ENCODE measurements around the gene PANK1.
A peak's percentile ranks its signal among the peaks of the same experiment; 100 is the strongest.

The PANK1 gene

DNA sequence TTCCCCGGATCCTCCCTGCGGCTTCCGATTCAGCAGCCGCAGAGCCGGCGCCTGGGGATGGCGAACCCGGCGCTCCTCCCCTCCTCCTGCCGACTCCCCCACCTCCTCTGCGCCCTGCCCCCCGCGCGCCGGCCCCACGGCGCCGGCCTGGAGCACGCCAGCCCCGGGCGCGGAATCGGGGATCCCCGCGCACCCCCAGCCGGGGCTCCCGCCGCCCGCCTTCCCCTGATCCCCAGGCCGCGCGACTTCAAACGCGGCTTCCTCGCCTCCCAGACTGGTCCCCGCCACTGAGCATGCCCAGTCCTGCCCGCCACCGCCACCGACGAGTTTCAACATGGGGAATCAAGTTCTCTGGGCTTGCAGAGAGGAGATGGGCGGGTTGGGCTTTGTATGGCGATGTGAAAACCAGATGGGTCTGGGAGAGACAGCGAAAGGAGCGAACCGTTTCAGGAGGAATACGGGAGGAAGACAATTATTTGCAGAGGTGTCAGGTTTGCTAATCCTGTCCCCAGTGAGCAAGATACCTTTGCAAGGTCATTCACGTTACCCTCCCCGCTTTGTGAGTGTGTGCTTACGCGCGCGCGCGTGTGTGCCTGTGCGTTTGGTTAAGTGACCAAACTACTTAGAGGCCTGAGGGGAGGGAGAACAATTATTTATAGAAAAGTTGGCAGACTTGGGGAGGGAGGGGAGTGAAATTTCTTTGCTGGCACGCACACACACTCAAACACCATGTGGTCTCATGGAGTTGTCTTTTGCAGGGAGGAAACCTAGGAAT is at the start of gene PANK1:
Gene PANK1, minus strand, starts transcription at position 276 of the 775 bp plus-strand sequence. CDS start 351 bp downstream, outside the sequence.
- peak; percentile 60 for DNase-seq (ENCODE audit: low spot score)

DNA sequence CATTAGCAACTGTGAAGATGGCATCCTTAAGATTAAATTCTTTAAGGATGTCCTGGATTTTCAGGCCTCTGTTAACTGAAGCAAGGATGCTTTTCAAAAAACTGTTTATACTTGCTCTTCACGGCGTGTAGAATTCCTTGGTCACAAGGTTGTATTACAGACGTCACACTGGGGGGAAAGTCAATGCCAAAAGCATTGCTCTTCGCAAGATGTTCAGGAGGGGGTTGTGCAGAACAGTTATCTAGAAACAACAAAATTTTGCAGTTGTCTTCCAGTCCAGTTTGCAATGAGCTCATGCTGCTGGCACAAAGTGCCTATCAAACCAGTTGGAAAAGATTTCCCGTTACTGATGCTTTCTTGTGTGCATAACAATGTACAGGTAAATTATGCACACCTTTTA is 48.1 kb upstream of the PANK1 start:
- no peak for DNase-seq (ENCODE audit: low spot score)

DNA sequence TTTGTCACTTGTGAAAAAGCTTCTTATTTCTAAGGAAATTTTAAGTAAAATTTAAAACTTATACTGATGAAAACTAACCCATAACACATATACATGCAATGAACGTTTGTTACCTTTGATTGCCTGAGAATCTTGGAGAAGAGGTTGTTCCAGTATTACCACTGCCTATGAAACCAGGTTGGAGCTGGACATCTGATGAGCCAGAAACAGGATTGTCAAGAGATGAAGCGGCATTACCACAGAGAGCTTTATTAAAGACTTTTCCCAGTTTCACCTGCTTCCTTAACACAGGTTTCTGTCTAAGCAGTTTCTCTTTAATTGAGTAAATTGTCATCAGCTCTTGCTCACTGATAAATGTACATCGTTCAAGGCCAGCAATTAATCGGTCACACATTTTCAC is 47.4 kb upstream of the PANK1 start:
- no peak for DNase-seq (ENCODE audit: low spot score)

DNA sequence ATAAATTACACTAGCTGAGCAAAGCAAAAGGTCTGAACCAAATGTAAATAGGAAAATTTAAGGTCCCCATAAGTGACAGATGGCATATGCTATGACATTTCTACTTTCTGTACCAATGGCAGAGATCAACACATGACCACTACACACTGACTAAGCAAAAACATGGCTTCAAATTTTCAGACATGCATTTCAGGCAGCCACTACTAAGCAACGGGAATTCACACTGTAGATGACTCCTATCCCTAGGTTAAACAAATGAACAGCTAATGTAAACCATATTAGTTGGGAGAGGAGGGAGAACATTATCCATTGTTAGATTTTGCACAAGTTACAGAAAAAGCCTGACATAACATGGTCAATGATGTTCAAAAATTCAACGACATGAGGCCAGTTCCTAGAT is 45.0 kb upstream of the PANK1 start:
- no peak for DNase-seq (ENCODE audit: low spot score)

DNA sequence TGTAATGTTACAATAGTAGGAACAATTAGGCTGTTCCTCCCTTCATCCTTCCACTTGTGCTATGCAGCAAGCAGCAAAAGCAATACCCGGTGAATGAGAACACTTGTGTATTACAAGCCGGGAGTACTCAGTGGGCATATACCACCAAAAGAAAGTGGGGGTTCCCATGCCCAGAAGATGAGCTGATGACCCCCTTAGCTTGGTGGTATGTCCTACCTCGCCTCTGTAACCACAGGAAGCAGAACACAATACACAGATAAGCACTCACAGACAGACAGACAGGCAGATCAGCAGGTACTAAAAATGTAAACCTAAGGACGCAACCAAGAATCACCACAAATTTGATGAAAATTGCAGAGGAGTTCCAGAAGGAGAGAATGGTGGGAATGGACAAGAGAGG is 40.9 kb upstream of the PANK1 start:
- no peak for DNase-seq (ENCODE audit: low spot score)

DNA sequence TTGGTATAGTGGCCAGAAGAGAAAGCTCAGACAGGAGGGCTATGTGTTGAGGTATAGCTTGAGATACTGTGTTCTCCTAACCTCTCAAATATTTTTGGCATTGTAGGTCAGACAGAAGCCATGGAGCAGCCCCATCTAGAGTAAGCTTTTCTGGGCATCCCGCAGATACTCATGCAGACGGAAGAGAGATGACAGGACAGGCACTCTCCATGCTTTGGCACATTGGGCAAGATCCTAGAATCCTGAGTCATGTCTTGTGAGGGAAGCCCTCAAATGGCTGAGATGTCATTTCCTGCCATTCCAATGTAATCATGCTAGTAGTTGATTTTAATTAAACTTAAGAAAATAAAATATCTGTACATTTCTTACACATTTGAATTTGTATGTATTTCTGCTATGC is 39.6 kb upstream of the PANK1 start:
- DNase-seq (ENCODE audit: low spot score), result no peak

DNA sequence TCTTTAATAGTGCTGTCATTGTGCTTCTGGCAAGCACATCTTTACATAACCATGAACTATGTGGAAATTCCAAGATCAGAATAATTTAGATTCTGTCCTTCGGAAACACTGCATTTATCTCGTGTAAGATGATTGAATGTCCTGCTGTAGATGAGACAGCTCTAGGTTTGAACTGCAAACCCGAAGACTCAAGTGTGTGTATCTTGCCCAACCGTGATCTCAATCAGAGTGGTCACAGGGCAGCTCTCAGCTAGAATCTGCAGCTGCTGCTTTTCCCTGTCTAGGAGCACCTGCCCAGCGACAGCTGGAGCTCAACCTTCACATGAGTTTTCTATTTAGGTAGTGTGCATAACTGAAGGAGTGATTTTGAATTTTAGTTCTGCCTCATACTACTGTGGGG is 38.8 kb upstream of the PANK1 start:
- no peak for DNase-seq (ENCODE audit: low spot score)

DNA sequence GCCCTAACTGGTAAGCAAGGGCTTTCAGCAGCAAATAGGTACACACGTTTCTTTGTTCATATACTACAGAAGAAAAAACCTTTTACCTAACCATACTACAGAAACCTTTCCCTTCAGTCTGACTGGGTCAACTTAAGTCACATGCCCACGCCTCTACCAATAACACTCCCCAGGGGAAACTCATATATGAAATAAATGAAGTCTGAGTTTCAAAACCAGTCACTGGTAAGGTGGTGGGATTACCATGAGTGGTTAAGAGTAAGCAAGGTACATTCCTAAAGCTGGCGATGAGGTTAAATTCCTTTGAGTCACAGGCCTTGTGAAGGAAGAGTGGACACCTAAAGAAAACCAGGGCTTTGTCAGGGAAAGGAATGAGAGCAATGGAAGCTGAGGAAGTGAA is 34.9 kb upstream of the PANK1 start:
- DNase-seq (ENCODE audit: low spot score), result no peak

DNA sequence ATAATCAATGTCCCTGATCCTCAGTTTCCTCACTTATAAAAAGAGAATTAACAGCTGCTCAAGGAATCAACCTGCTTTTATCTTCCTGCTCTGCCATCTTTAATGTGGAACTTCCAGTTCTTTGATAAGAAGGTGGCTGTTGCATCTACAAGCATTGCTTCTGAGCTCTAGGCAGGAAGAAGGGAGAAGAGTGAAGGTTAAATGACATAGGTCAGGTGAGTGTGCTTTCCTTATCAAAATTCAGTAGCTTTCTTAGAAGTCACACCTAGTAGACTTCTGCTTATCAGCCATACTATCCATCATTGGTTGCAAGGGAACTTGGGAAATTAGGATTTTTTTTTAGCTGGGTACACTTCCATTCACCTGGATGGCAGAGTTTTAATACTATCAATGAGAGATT is 32.3 kb upstream of the PANK1 start:
- no peak for DNase-seq (ENCODE audit: low spot score)

DNA sequence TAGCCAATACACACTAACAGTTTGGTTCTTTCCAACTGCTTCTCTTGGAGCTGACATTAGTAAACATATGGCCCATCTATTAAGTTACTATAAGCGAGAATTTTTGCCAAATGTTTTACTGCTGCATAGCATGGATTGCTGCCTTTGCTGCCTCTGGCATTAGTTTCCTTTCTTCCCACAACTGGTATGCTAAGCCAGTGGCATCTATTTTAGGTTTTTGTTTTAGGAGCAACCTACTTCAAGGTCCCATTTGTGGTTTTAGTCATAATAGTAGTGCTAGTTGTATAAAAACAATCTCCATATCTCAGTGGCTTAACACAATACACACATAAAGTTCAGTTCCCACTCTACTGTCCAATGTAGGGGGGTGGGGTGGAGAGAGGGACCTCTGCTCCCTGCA is 25.9 kb upstream of the PANK1 start:
- DNase-seq (ENCODE audit: low spot score), result no peak

DNA sequence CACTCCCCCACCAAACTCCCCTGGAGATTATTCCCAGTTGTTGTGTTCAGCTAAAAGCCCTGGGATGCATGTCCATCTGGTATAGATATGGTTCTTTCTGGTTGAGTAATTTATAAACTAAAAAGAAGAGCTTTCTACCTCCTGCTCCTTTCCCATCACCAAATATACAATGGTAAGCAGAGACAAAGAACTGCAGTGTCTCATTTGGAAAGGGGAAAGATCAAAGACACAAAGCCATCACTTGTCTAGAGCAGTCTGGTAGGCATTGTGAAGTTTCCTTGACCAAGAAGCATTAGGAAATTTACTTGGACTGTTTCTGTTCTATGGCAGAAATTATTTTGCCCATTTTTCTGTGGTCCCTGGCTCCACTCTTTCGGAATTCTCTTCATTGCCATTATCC is 24.9 kb upstream of the PANK1 start:
- no peak for DNase-seq (ENCODE audit: low spot score)

DNA sequence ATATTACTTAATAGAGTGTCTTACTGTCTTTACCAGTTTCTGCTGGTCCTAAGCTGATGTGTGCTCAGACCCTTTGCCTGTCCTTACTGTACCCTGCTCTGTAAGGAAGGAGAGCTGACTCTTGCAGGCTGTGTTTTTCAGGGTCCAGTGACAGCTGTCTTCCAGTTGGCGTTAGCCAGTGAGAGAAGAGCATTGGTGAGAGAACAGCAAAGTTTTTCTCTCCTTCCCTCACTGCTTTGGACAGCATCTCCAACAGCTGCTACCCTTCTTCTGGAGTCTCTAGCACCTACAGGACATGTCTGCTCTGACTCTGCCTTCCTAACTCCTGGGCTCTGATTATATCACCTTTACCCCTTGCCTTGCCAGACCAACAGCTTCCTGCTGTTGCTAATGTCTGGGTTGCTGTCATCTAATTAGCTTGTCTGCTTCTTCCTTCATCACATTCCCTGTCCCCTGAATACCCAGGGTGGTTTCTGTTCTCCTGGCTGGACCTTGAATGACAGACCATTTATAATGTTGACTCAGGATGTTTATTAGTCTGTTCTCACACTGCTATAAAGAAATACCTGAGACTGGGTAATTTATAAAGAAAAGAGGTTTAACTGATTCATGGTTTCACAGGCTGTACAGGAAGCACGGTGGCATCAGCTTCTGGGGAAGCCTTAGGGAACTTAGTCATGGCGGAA is 23.5 kb upstream of the PANK1 start:
- DNase-seq (ENCODE audit: low spot score), result no peak

DNA sequence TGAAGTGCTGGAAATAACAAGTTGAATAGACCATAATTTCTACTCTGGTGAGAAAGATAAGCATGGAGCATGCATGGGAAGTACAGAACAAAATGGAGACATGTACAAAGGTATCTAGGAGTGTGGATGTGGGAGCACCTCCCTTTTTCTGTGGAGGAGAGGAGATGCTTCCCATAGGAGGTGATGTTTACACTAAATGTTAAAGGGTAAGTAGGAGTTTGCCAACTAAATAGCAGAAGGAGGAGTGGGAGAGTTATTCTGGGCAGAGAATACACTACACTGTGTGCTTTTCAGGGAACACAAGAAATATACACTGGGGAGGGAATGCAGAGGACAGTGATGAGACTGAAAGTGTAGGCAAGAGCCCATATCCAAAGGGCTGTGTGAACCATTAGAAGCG is 21.1 kb upstream of the PANK1 start:
- DNase-seq (ENCODE audit: low spot score), result no peak

DNA sequence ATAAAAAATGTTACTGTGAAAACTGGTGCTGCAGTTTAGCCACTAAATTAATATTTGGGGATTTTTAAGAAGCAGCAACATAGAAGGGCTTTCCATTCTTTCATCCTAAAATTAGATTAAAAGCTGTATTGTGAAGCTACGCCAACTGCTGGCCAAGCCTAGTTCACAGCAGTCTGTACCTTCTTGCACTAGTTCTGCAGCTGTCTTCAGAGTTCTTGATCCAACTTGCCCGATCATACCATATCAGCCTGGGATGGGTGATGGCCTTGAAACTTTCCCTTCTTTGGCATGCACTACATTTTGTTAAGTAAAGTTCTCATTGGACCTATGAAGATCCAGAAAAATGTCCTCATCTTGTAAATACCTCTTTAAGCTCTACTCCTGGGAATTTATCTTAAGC is 20.3 kb upstream of the PANK1 start:
- DNase-seq (ENCODE audit: low spot score), result no peak

DNA sequence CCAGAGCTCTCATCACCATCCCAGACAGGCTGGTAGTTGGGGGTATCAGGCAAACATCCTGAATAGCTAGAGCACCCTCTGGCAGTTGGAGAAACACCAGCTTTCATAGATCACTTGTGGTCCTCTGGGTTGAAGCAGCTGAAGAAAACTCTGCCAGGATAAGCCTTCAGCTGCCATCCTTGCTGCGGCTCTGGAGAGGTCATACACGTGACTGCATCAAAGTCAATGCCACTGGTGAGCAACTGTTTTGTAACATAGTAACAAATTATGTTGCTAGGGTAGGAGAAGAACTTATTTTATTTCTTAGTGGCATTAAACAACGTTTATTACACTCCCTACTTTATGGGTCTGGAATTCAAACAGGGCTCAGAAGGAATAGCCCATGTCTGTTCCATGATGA is 19.2 kb upstream of the PANK1 start:
- no peak for DNase-seq (ENCODE audit: low spot score)

DNA sequence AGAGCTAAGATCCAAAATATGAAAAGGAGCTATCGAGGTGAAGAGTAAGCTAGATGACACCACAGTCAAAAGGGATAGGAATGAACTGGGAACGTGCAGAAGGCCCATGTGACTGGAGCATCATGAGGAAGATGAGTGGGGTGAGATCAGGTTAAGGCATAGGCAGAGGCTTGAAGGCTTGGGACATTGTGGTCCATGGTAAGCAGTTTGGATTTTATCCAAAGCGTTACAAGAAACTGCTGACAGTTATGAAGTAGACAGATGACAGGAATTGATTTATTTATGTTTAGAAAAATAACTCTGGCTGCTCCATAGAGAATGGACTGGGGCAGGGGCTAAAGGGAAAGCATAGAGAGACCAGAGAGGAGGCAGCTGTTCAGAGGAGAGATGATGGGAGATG is 18.1 kb upstream of the PANK1 start:
- no peak for DNase-seq (ENCODE audit: low spot score)

DNA sequence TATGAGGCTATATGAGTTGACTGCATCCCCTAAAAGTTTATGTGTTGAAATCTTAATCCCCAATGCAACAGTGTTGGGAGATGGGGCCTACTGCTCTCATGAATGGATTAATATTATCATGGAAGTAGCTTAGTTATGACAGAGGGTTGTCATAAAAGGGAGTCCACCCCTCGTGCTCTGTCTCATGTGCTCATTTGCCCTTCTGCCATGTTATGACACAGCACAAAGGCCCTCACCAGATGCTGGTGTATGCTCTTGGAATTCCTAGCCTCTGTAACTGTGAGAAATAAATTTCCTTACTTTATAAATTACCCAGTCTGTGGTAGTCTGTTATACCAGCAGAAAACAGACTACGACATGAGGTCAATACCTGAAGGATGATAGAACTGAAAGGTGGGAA is 17.6 kb upstream of the PANK1 start:
- DNase-seq (ENCODE audit: low spot score), result no peak

DNA sequence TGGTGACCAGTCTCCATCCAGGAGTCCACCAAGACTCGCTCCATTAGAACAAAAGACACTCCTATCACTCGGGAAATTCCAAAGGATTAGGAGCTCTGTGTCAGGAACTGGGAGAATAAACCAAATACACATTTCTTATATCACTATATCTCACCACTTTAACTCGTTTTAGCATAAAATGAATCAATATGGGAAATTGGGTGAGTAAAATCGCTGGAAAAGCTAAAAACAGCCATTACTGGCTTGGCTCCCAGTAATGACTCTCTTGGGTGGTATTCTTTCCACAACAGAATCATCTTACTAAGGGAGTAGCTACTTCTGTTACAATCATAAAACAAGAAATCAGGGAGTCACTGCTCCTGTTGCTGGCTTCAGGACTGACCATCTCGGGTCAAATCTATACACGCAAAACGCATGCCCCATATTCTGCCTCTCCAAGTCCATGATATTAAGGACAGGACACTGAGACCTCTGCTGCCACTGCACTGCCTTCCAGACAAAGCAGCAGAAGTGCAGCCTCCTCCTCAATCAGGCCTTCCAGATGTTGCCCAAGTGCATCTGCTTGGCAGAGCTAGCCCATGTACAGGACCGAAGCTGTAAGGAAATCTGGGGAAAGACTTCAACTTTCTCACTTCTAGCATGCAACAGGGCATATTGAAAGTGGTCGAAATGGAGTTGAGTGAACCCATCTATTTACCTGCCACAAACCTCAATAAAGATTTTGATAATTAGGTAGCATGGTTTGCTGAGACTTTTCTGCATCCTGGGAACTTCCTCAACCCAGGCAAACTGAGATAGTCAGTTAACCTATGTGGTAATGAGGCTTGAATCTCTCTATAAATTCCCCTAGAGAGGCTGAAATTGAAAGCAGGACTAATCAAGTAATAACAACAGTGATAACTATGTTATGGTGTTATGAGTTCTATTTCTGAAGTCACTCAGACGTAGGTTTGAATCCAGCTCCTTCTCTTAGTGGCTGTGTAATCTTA is 14.4 kb upstream of the PANK1 start:
- no peak for DNase-seq (ENCODE audit: low spot score)

DNA sequence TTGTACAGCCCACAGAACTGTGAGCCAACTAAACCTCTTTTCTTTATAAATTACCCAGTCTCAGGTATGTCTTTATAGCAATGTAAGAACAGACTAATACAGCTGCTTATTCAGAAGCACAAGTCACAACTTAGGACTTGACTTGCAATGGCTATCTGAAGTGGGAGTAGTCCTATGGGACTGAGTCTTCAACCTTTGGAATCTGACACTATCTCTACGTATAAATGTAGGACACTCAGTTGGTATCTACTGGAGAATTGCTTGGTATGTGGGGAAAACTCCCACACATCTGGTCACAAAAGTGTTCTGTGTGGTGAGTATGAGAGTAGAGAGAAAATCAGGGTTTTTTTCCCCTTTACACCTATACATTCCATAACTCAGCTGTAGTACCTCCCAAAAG is 12.3 kb upstream of the PANK1 start:
- no peak for DNase-seq (ENCODE audit: low spot score)

DNA sequence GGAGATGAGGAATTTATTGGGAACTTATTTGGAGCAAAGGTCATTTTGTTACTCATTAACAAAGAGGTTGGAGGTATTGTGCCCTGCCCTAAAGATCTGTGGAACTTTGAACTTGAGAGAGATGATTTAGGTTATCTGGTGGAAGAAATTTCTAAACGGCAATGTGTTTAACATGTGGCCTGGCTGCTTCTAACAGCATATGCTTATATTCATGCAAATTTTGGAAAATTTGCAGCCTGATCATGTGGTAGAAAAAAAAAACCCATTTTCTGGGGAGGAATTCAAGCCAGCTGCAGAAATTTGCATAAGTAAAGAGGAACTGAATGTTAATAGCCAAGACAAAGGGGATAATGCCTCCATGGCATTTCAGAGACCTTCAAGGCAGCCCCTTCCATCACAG is 10.7 kb upstream of the PANK1 start:
- DNase-seq (ENCODE audit: low spot score), result no peak

DNA sequence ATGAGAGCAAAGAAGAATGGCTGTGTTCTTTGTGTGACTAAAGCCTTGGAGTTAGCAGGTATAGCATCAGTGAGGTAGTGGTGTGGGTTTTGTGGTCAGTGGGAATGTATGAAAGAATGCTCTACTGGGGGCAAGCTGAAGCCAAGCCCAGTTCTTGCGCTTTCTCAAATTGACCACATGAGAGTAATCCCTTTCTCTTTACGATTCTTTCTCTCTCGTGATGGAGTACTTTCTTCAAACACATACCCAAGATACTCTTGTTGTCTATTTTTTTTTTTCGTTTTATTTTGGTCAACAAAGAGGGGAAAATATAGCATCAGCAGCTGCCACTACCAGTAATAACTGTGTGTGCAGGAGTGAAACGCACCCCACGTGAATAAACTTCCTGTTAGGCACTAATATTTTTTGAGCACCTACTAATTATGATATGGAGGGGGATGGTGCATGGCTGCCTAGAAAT is 8.4 kb upstream of the PANK1 start:
- DNase-seq (ENCODE audit: low spot score), result no peak

DNA sequence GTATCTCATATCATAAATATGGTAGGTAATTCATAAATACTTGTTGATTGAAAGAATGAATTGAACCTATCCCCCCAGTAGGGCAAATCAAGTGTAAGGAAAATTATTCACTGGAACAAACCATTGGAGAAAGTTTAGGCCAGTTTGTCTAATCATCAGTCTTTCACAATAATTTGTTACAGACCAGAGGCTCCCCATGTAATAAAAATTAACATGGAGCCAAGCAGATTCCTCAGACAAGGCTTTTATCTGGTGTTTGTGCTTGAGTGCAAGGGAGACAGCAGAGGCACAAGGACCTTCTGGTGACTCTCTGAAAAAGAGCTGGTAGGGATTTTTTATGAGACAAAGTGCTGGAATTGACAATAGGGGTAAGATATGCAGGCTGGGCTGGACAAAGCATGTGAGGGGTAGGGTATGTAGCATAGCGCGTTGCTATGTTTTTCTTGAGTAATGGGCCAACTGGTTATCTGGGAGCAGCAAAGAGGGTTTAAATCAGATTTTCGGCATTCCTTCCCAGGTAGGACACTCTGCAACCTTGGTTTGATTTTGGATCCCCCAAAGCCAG is 7.8 kb upstream of the PANK1 start:
- no peak for DNase-seq (ENCODE audit: low spot score)

Data from HuH-7 (cell line).